GM10248 (cell line): ENCODE data around the gene PREPL.

Experiments used
- CTCF ChIA-PET: fragments of 300-600 bp; sonication (Branson Sonifier 250); formaldehyde crosslinking; extraction: SDS; loops from one replicate; lab custom pipeline; 2021; ENCODE audit warnings: antibody characterized with exemption; lab: Yijun Ruan, JAX
- POLR2A ChIA-PET: fragments of 350-650 bp; sonication (Branson Sonifier 250); formaldehyde crosslinking; extraction: SDS; loops from one replicate; lab custom pipeline; 2020; ENCODE audit warnings: antibody characterized with exemption; lab: Yijun Ruan, JAX
- DNase-seq: peaks from one replicate; pipeline ENCODE4 v3.0.0; 2012; ENCODE audit errors: extremely low spot score
- TF ChIP-seq, protein P1 (sequence below): IDR thresholded peaks from 2 replicates; pipeline ENCODE4 v1.5.1; 2012; ENCODE audit warnings: mild to moderate bottlenecking, low read depth; ENCODE audit errors: extremely low read depth, missing control alignments, control extremely low read depth

PREPL gene

DNA sequence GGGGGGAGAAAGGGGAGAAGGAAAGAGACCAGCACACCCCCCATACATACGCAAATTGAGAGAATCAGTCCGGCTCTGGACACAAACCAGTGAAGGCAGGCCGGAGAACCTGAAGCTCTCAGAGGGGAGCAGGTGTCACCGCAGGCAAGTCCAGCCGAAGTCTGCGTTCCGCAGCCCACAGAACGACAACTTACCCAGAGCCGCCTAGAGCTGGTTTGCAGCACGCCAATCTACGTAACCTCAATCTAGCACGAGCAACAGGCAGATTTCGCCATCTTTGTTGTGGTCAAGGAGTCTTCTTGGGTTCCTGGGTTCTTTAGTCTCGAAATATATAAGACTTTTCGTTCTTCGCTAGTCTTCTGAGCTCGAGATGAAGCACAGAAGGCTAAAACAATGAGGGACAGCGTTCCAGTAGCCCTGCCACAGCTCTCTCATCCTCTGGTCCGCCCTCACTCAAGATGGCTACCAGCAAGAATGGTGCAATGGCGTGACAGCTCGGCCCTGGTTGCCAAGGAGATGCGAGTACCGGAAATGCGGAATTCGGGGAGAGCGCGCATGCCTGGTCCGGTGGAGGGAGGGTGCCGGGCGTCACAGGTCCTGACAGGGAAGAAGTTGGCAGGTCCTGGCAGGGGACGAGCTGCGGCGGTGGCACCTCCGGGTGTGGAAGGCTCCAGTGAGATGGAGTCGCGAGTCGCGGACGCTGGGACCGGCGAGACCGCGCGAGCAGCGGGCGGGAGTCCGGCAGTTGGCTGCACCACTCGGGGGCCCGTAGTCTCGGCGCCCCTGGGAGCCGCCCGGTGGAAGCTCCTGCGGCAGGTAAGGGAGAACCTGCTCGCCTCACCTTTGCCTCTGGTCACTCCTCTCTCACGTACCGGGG is at the start of gene PREPL, which contains the start of gene CAMKMT:
PREPL (minus strand) TSS at position 165 of the 877 bp plus-strand sequence. CDS start 15,152 bp downstream, outside the sequence.
CAMKMT (plus strand) TSS at position 618 of the 877 bp plus-strand sequence.
- CTCF ChIA-PET, result interaction anchor here (0.7 to 3.9 kb wide), 14 partner anchors 8 to 594 kb away, joined by 3 to 24 read pairs (median 5); no protein-coding TSS in a partner anchor
- DNase-seq, result peak; percentile 97
- POLR2A ChIA-PET, result interaction anchor here (0.7 to 1.8 kb wide), 4 partner anchors 10 to 194 kb away, joined by 3 to 7 read pairs (median 5); no protein-coding TSS in a partner anchor
- TF ChIP-seq, protein P1, sequence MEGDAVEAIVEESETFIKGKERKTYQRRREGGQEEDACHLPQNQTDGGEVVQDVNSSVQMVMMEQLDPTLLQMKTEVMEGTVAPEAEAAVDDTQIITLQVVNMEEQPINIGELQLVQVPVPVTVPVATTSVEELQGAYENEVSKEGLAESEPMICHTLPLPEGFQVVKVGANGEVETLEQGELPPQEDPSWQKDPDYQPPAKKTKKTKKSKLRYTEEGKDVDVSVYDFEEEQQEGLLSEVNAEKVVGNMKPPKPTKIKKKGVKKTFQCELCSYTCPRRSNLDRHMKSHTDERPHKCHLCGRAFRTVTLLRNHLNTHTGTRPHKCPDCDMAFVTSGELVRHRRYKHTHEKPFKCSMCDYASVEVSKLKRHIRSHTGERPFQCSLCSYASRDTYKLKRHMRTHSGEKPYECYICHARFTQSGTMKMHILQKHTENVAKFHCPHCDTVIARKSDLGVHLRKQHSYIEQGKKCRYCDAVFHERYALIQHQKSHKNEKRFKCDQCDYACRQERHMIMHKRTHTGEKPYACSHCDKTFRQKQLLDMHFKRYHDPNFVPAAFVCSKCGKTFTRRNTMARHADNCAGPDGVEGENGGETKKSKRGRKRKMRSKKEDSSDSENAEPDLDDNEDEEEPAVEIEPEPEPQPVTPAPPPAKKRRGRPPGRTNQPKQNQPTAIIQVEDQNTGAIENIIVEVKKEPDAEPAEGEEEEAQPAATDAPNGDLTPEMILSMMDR, result no peak

DNA sequence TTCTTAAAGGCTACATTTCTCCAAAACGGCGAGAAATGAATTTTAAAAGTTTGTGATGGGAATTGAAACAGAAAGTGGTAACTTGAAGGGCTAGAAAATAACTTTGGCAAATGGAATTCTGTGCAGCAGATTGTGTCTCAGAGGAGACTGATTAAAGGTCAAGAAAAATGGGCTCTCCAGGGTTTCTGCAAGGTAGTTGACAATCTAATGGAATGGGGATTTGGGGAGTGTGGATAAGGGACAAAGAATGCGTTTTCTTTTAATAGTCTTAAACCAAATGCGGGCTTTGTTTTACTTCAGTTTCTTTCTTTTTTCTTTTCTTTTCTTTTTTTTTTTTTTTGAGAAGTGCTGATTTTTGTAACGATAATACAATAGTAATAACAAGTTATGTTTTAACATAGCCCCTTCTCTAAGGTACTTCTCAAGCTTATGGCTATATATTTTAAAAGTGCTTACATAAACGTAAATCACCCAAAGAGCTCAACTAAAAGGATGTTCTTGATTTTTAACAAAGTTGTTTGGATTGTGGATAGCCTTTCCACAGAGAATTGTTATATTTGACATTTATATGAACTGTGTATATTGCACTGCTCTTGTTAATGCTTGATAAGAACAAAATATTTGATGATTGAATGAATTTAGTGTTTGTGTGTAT is 37.1 kb upstream of the PREPL start:
- DNase-seq, result no peak
- TF ChIP-seq, protein P1, result no peak
- ChIA-PET CTCF (interaction anchor here (1.3 to 2.0 kb wide), 3 partner anchors 10 to 21 kb away, joined by 3 to 6 read pairs (median 4); no protein-coding TSS in a partner anchor), POLR2A (no interaction called here)

DNA sequence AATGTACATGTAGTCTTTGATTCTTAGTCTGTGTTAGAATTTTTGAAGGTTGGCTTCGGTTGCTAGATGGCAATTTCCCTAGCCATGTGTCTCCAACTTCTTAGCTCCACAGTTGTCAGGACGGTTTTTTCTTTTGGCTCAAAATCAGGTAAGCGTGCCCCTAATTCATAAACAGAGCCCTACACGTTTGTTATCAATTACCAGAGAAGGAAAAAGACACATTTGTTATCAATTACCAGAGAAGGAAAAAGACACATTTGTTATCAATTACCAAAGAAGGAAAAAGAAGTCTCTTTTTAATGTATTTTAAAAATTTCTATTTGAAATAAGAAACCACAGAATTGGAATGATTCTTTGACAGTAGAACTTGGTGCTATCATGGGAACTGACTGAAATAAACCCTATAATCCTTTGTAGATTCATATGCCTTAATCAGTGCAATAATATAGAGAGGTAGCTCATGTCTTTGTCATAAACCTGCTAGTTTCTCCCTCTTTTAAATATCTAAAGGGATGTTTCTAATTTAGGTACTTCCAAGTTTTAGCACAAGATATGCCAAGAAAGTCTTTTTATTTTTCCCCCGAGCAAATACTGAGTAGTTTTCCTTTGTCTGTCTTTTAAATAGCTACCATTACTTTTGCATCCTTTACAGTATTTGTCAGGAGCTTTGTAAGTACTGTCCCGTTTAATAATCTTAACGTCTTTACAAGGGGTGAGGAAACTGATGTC is 36.3 kb upstream of the PREPL start:
- CTCF ChIA-PET, result interaction anchor here (1.2 to 2.0 kb wide), 5 partner anchors 9 to 29 kb away, joined by 3 to 6 read pairs (median 3); no protein-coding TSS in a partner anchor
- TF ChIP-seq, protein P1, result no peak
- no peak for DNase-seq
- POLR2A ChIA-PET, result no interaction called here

DNA sequence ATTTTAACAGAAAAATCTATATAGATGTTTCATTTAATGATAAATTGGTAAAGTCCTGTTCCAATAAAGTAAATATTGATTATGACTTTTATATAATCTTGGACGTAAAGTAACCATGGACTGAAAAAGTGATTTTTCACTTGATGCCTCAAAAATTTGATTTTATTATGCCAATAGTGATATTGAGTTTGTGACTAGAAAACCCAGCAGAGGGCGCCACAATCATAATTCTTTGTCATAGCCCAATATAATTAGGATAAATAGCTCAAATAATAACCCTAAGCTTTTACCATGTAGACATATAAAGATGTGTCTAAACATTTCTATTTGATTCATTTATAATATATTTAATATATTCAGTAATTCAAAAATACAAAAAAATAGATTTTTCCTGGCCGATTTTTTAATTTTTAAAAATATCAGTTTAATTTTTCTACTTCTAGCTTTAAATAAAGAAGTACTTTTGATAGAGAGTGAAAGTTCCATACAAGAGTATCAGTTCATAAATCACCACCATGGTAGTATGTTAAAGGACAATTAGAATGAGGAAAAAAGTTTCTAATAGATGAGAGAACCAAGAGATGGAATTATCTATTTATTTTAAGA is 31.1 kb upstream of the PREPL start:
- POLR2A ChIA-PET, result no interaction called here
- DNase-seq, result no peak

DNA sequence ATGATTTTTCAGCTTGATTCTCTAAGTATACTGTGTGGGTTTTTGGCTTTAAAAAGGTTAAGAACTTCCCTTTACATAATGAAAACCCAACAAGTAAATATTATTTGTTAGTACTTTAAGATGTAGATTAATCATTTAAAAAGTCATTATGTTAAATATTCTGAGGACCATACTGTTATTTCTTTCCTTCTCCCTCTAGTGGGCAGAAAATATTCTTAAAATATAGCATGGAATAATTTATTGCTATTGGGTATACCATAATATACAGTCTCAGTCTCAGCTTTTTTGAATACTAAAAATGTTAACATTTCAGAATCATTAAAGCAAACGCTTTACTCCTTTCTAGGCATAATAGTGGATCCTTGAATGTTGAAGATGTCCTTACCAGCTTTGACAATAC is 28.6 kb upstream of the PREPL start:
- ChIA-PET CTCF (interaction anchor here (0.9 to 7.0 kb wide), 3 partner anchors 15 to 567 kb away, joined by 3 to 70 read pairs (median 3); no protein-coding TSS in a partner anchor), POLR2A (no interaction called here)
- no peak for DNase-seq
- TF ChIP-seq, protein P1, result no peak

More for the DNA sequence above, 31.1 kb upstream of the PREPL start:
- TF ChIP-seq, protein P1, result peak; percentile 48
- CTCF ChIA-PET, result interaction anchor here (0.6 to 7.0 kb wide), 19 partner anchors 9 to 582 kb away, joined by 3 to 70 read pairs (median 3); partner anchors contain the start of genes CAMKMT and PREPL
